Neural cell (in vitro differentiated cells): ENCODE data around the gene IZUMO1R. TPM values are rescaled to one million over a fixed set of nuclear protein-coding genes. Genes with fewer than 3 reads are reported as not detected.
"Not testable (repeated sequence)": the region's sequence is repeated elsewhere in the genome, so short reads cannot be mapped to it uniquely, and the experiment has no call there.

ENCODE experiments used
- H2AFZ ChIP-seq: fragments of 200-600, 300-800 bp; sonication (generic), shearing (Covaris generic); 2 replicates; pipeline ENCODE4 v1.6.0; 2014; ENCODE audit warnings: low read depth, mild to moderate bottlenecking, antibody characterized with exemption, low read length, moderate library complexity
- H3F3A ChIP-seq: fragments of 200-600 bp; shearing (Covaris generic); 2 replicates; pipeline ENCODE4 v1.6.1; 2016; ENCODE audit warnings: mild to moderate bottlenecking, moderate library complexity, mixed read lengths, antibody characterized with exemption, low read length; ENCODE audit not compliant: insufficient read depth, poor library complexity, severe bottlenecking
- H3K27ac ChIP-seq: fragments of 200-600, 300-800 bp; sonication (generic), shearing (Covaris generic); 2 replicates; pipeline ENCODE4 v1.5.1; 2014; ENCODE audit warnings: mild to moderate bottlenecking, low read length, moderate library complexity
- H3K27me3 ChIP-seq: fragments of 300-800, 200-600 bp; sonication (generic), shearing (Covaris generic); 2 replicates; pipeline ENCODE4 v1.6.0; 2014; ENCODE audit warnings: mild to moderate bottlenecking, low read depth, low read length, moderate library complexity; ENCODE audit not compliant: insufficient read depth
- H3K36me3 ChIP-seq: fragments of 300-800, 200-600 bp; sonication (generic), shearing (Covaris generic); 2 replicates; pipeline ENCODE4 v1.5.1; 2014; ENCODE audit warnings: mild to moderate bottlenecking, antibody characterized with exemption, low read length, moderate library complexity; ENCODE audit not compliant: insufficient read depth
- H3K4me2 ChIP-seq: fragments of 300-800, 200-600 bp; sonication (generic), shearing (Covaris generic); 2 replicates; pipeline ENCODE4 v1.6.0; 2014; ENCODE audit warnings: mild to moderate bottlenecking, low read length
- H3K4me3 ChIP-seq: fragments of 300-800, 200-600 bp; sonication (generic), shearing (Covaris generic); 2 replicates; pipeline ENCODE4 v1.5.1; 2014; ENCODE audit warnings: mild to moderate bottlenecking, low read length, moderate library complexity
- H3K79me2 ChIP-seq: fragments of 200-600 bp; shearing (Covaris generic); replicated peaks from 2 replicates; pipeline ENCODE4 v1.6.0; 2014; ENCODE audit warnings: mild to moderate bottlenecking, low read length, moderate library complexity; ENCODE audit not compliant: insufficient read depth
- H3K9ac ChIP-seq: fragments of 300-800, 200-600 bp; sonication (generic), shearing (Covaris generic); 2 replicates; pipeline ENCODE4 v1.6.1; 2016; ENCODE audit warnings: mild to moderate bottlenecking, low read length, mixed read lengths
- H3K9me2 ChIP-seq: fragments of 200-600 bp; shearing (Covaris generic); 2 replicates; pipeline ENCODE4 v1.6.1; 2016; ENCODE audit warnings: mild to moderate bottlenecking, low read length, mixed read lengths; ENCODE audit not compliant: insufficient read depth
- H3K9me3 ChIP-seq: fragments of 200-600, 300-800 bp; sonication (generic), shearing (Covaris generic); 2 replicates; pipeline ENCODE4 v1.6.1; 2016; ENCODE audit warnings: mild to moderate bottlenecking, mixed run types, low read length, moderate library complexity, mixed read lengths
- H4K20me1 ChIP-seq: fragments of 200-600 bp; shearing (Covaris generic); 2 replicates; pipeline ENCODE4 v1.6.1; 2016; ENCODE audit warnings: mild to moderate bottlenecking, mixed run types; ENCODE audit not compliant: insufficient read depth
- EP300 ChIP-seq: fragments of 450-650 bp; conservative IDR thresholded peaks from 2 replicates; pipeline ENCODE4 v1.6.1; 2014; ENCODE audit warnings: antibody characterized with exemption, mild to moderate bottlenecking, moderate library complexity; ENCODE audit not compliant: poor library complexity, severe bottlenecking
- EZH2 ChIP-seq: fragments of 200-600, 300-800 bp; shearing (Covaris generic), sonication (generic); IDR thresholded peaks from 2 replicates; pipeline ENCODE4 v1.6.1; 2014; ENCODE audit warnings: antibody characterized with exemption, low read length, borderline replicate concordance, mild to moderate bottlenecking; ENCODE audit not compliant: insufficient read depth, poor library complexity, severe bottlenecking
- POLR2AphosphoS5 ChIP-seq: IDR thresholded peaks from 2 replicates; pipeline ENCODE4 v1.6.1; 2012
- REST ChIP-seq: IDR thresholded peaks from 2 replicates; pipeline ENCODE4 v1.6.1; 2012; ENCODE audit warnings: borderline replicate concordance
- SMC3 ChIP-seq: fragments of 450-650 bp; conservative IDR thresholded peaks from 2 replicates; pipeline ENCODE4 v1.6.1; 2014; ENCODE audit warnings: antibody characterized with exemption, mild to moderate bottlenecking, moderate library complexity; ENCODE audit not compliant: poor library complexity
- TAF1 ChIP-seq: IDR thresholded peaks from 2 replicates; pipeline ENCODE4 v1.6.1; 2012; ENCODE audit warnings: low read depth
- polyA plus RNA-seq: library from polyadenylated mRNA; depleted of rRNA; stranded (reverse); fragments of >200 nt; gene quantifications from 2 replicates; pipeline ENCODE4 v1.2.3, GENCODE V29; 2014
- TF ChIP-seq, protein P1 (sequence below): fragments of 450-650 bp; IDR thresholded peaks from 2 replicates; pipeline ENCODE4 v1.5.1; 2014; ENCODE audit warnings: antibody characterized with exemption, mild to moderate bottlenecking, moderate library complexity; ENCODE audit not compliant: poor library complexity, severe bottlenecking

Gene IZUMO1R
- polyA plus RNA-seq, 1 donor from 2014 or later, result not detected

GRCh38 chr11:94276943-94277342 lies 27.4 kb upstream of the IZUMO1R start:
- Histone ChIP-seq H3F3A (no peaks in the 10 kb centered on the region), H2AFZ (no peak overlapping the region)

GRCh38 chr11:94278207-94278606 lies 26.2 kb upstream of the IZUMO1R start:
- H3K27me3 ChIP-seq, H3K9me2 ChIP-seq, H3K79me2 ChIP-seq, H3K36me3 ChIP-seq, H3F3A ChIP-seq, H2AFZ ChIP-seq, H3K4me3 ChIP-seq, H3K27ac ChIP-seq, H3K9me3 ChIP-seq, H3K4me2 ChIP-seq, H3K9ac ChIP-seq, H4K20me1 ChIP-seq: not testable (repeated sequence)

More at GRCh38 chr11:94276943-94277342, 27.4 kb upstream of the IZUMO1R start:
- Histone ChIP-seq H3K36me3 (no peaks in the 10 kb centered on the region), H4K20me1 (no peaks in the 10 kb centered on the region), H3K9ac (no peak overlapping the region), H3K79me2 (no peaks in the 10 kb centered on the region), H3K9me3 (no peaks in the 10 kb centered on the region), H3K27ac (no peak overlapping the region), H3K4me2 (no peak overlapping the region), H3K9me2 (no peaks in the 10 kb centered on the region), H3K4me3 (no peak overlapping the region), H3K27me3 (no peaks in the 10 kb centered on the region)
- no peak for TF ChIP-seq EP300
- TF ChIP-seq, protein P1, sequence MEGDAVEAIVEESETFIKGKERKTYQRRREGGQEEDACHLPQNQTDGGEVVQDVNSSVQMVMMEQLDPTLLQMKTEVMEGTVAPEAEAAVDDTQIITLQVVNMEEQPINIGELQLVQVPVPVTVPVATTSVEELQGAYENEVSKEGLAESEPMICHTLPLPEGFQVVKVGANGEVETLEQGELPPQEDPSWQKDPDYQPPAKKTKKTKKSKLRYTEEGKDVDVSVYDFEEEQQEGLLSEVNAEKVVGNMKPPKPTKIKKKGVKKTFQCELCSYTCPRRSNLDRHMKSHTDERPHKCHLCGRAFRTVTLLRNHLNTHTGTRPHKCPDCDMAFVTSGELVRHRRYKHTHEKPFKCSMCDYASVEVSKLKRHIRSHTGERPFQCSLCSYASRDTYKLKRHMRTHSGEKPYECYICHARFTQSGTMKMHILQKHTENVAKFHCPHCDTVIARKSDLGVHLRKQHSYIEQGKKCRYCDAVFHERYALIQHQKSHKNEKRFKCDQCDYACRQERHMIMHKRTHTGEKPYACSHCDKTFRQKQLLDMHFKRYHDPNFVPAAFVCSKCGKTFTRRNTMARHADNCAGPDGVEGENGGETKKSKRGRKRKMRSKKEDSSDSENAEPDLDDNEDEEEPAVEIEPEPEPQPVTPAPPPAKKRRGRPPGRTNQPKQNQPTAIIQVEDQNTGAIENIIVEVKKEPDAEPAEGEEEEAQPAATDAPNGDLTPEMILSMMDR, result no peak
- TF ChIP-seq TAF1, result no peak

GRCh38 chr11:94279996-94280395 lies 24.4 kb upstream of the IZUMO1R start:
- TF ChIP-seq TAF1, result no peak
- no peak for TF ChIP-seq POLR2AphosphoS5
- TF ChIP-seq REST, result no peak
- TF ChIP-seq SMC3, result no peak
- TF ChIP-seq, protein P1, result no peak
- no peak for TF ChIP-seq EZH2
- Histone ChIP-seq H3K4me3 (no peak overlapping the region), H3K4me2 (no peak overlapping the region), H3F3A (no peaks in the 10 kb centered on the region), H3K27me3 (no peaks in the 10 kb centered on the region), H3K79me2 (no peaks in the 10 kb centered on the region), H4K20me1 (no peaks in the 10 kb centered on the region), H3K9ac (no peak overlapping the region), H3K27ac (no peak overlapping the region), H2AFZ (no peak overlapping the region), H3K9me2 (no peaks in the 10 kb centered on the region), H3K36me3 (no peaks in the 10 kb centered on the region), H3K9me3 (no peaks in the 10 kb centered on the region)
